GM23338 (cell line): ENCODE results near the gene GNAI1. TPM values are rescaled to one million over a fixed set of nuclear protein-coding genes. Genes with fewer than 3 reads are reported as not detected.

ENCODE experiments used
- ATAC-seq: fragments of 200-7000 bp; cut with Tn5 transposase; 3 replicates; pipeline ENCODE4 v1.9.1; 2020
- DNase-seq: peaks from one replicate; pipeline ENCODE4 v3.0.0-alpha.2; 2015; ENCODE audit warnings: low spot score
- H2AFZ ChIP-seq: fragments of 200-600 bp; sonication (generic); 2 replicates; pipeline ENCODE4 v1.8.0; 2016; ENCODE audit warnings: antibody characterized with exemption, mild to moderate bottlenecking, moderate library complexity
- H3F3A ChIP-seq: fragments of 200-600 bp; sonication (generic); replicated peaks from 2 replicates; pipeline ENCODE4 v1.8.0; 2017; ENCODE audit warnings: antibody characterized with exemption, mixed run types, low read depth
- H3K27ac ChIP-seq: fragments of 200-600 bp; sonication (generic); 2 replicates; pipeline ENCODE4 v1.6.1; 2016; ENCODE audit warnings: low read depth
- H3K27me3 ChIP-seq: fragments of 200-600 bp; sonication (generic); 2 replicates; pipeline ENCODE4 v1.8.0; 2016; ENCODE audit warnings: mild to moderate bottlenecking, mixed run types, moderate library complexity; ENCODE audit not compliant: insufficient read depth
- H3K36me3 ChIP-seq: fragments of 200-600 bp; sonication (generic); 2 replicates; pipeline ENCODE4 v1.8.0; 2016; ENCODE audit warnings: mild to moderate bottlenecking; ENCODE audit not compliant: insufficient read depth
- H3K4me1 ChIP-seq: fragments of 200-600 bp; sonication (generic); 2 replicates; pipeline ENCODE4 v1.8.0; 2016; ENCODE audit warnings: mild to moderate bottlenecking, moderate library complexity; ENCODE audit not compliant: insufficient read depth
- H3K4me2 ChIP-seq: fragments of 200-600 bp; sonication (generic); 2 replicates; pipeline ENCODE4 v1.7.1; 2017; ENCODE audit warnings: mixed run types
- H3K4me3 ChIP-seq: fragments of 200-600 bp; sonication (generic); 2 replicates; pipeline ENCODE4 v1.6.1; 2016; ENCODE audit warnings: mixed run types
- H3K79me2 ChIP-seq: fragments of 200-600 bp; sonication (generic); replicated peaks from 2 replicates; pipeline ENCODE4 v1.8.0; 2017; ENCODE audit warnings: mild to moderate bottlenecking; ENCODE audit not compliant: insufficient read depth
- H3K9me2 ChIP-seq: fragments of 200-600 bp; sonication (generic); 2 replicates; pipeline ENCODE4 v1.8.0; 2017; ENCODE audit not compliant: insufficient read depth
- H4K20me1 ChIP-seq: fragments of 200-600 bp; sonication (generic); replicated peaks from 2 replicates; pipeline ENCODE4 v1.8.0; 2017; ENCODE audit warnings: mild to moderate bottlenecking; ENCODE audit not compliant: insufficient read depth
- H3K27ac Mint-ChIP-seq: 2 replicates; pipeline ENCODE4 v1.8.0; 2020; ENCODE audit warnings: inconsistent platforms, mild to moderate bottlenecking, moderate library complexity, mixed read lengths
- H3K27me3 Mint-ChIP-seq: 3 replicates; pipeline ENCODE4 v1.8.0; 2022; ENCODE audit warnings: low read depth, mild to moderate bottlenecking, moderate library complexity, mixed read lengths, inconsistent platforms; ENCODE audit not compliant: insufficient read depth, poor library complexity
- H3K36me3 Mint-ChIP-seq: 3 replicates; pipeline ENCODE4 v1.8.0; 2021; ENCODE audit warnings: low read depth, mild to moderate bottlenecking, inconsistent platforms, moderate library complexity, mixed read lengths
- H3K4me1 Mint-ChIP-seq: 3 replicates; pipeline ENCODE4 v1.8.0; 2020; ENCODE audit warnings: mild to moderate bottlenecking, inconsistent platforms, mixed read lengths
- H3K4me3 Mint-ChIP-seq: 3 replicates; pipeline ENCODE4 v1.8.0; 2021; ENCODE audit warnings: moderate library complexity, mild to moderate bottlenecking, inconsistent platforms, mixed read lengths
- H3K9me3 Mint-ChIP-seq: 3 replicates; pipeline ENCODE4 v1.8.0; 2020; ENCODE audit warnings: moderate library complexity, mild to moderate bottlenecking, inconsistent platforms, mixed read lengths
- CREB1 ChIP-seq: fragments of 250-450 bp; sonication (Bioruptor Pico); IDR thresholded peaks from 2 replicates; pipeline ENCODE4 v1.5.0; 2020; ENCODE audit warnings: low read depth, mild to moderate bottlenecking, moderate library complexity
- ETS1 ChIP-seq: IDR thresholded peaks from 2 replicates; pipeline ENCODE4 v1.6.1; 2016; ENCODE audit warnings: antibody characterized with exemption
- EZH2phosphoT487 ChIP-seq: fragments of 200-600 bp; sonication (generic); IDR thresholded peaks from one replicate; pipeline ENCODE4 v1.8.1; 2018; ENCODE audit warnings: antibody characterized with exemption; ENCODE audit not compliant: unreplicated experiment
- JUNB ChIP-seq: IDR thresholded peaks from one replicate; pipeline ENCODE4 v1.6.1; 2016; ENCODE audit warnings: antibody characterized with exemption; ENCODE audit not compliant: unreplicated experiment
- NANOG ChIP-seq: IDR thresholded peaks from 2 replicates; pipeline ENCODE4 v1.6.1; 2016; ENCODE audit warnings: antibody characterized with exemption, borderline replicate concordance
- POLR2AphosphoS5 ChIP-seq: IDR thresholded peaks from 2 replicates; pipeline ENCODE4 v1.6.1; 2016; ENCODE audit warnings: antibody characterized with exemption, low read depth
- STAT1 ChIP-seq: IDR thresholded peaks from one replicate; pipeline ENCODE4 v1.6.1; 2016; ENCODE audit warnings: antibody characterized with exemption; ENCODE audit not compliant: unreplicated experiment
- ZNF114 ChIP-seq: fragments of 250-450 bp; sonication (Bioruptor Pico); IDR thresholded peaks from 2 replicates; pipeline ENCODE4 v1.5.0; 2020; ENCODE audit warnings: mild to moderate bottlenecking, moderate library complexity
- polyA plus RNA-seq: library from polyadenylated mRNA; unstranded; fragments of >200 nt; fragmentation: Nextera tagmentation; extraction: Ambion mirVana; gene quantifications from 2 replicates; pipeline ENCODE4 v1.2.1, GENCODE V29; 2016
- total RNA-seq: library from RNA; depleted of rRNA; stranded (reverse); fragments of >200 nt; shearing (Covaris generic); gene quantifications from 2 replicates; pipeline ENCODE4 v1.2.3, GENCODE V29; 2014
- TF ChIP-seq, protein P1 (sequence below): IDR thresholded peaks from one replicate; pipeline ENCODE4 v1.6.1; 2018; ENCODE audit warnings: antibody characterized with exemption; ENCODE audit not compliant: unreplicated experiment

The GNAI1 gene
- total and polyA plus RNA-seq, 2 experiments from 2014 or later = 31.3 to 36.9 TPM

- Histone ChIP-seq H3K27me3 (no peaks in the 10 kb centered on the region), H3F3A (no peaks in the 10 kb centered on the region; the same call in 1 of the 2 replicates), H3K36me3 (no peaks in the 10 kb centered on the region), H3K4me1 (peaks cover 60% of the 10 kb centered on the region), H3K79me2 (peaks cover 61% of the 10 kb centered on the region), H3K27ac (no peak overlapping the region), H4K20me1 (no peaks in the 10 kb centered on the region), H3K4me3 (no peak overlapping the region), H3K9me2 (no peaks in the 10 kb centered on the region), H3K4me2 (0 out of 2 replicates have a peak overlapping the region, but pooled peaks have one; percentile 28), H2AFZ (no peak overlapping the region)
- peak overlapping the region; percentile 60; the same call in 1 of the 2 replicates for H3K27ac Mint-ChIP-seq
- peaks cover 69% of the 10 kb centered on the region for H3K4me1 Mint-ChIP-seq
- ATAC-seq (no peak), DNase-seq (no peak)
- peaks cover 4% of the 10 kb centered on the region for H3K27me3 Mint-ChIP-seq
- no peak overlapping the region for H3K4me3 Mint-ChIP-seq
- TF ChIP-seq STAT1 (no peak), JUNB (no peak), ZNF114 (CRISPR knock-in tag) (no peak), CREB1 (CRISPR knock-in tag) (no peak), NANOG (no peak), POLR2AphosphoS5 (no peak)
- no peaks in the 10 kb centered on the region; the same call in 2 of the 3 replicates for H3K9me3 Mint-ChIP-seq
- peaks cover 7% of the 10 kb centered on the region; the same call in 2 of the 3 replicates for H3K36me3 Mint-ChIP-seq
Measured at GRCh38 chr7:80186721-80187120, 52.1 kb downstream of the GNAI1 start.

DNA sequence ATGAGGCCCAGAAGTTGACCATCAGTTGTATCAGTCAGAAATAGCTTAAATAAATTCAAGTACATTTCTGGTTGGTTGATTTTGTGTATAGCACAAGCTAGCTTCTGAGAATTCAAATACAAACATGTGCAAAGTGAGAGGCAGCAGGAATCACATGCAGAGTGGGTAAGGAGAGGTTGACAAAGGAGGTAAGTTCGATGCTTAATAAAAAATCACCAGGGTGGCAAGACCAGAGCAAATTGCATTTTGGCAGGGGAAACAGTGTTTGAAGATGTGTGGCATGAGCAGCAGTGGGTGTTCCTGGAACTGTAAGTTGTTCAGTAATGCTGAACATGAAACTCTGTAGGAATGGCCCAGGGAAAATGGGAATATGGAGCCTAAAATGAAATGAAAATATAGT lies 52.6 kb downstream of the GNAI1 start:
- Histone ChIP-seq H3F3A (no peaks in the 10 kb centered on the region; the same call in 1 of the 2 replicates), H2AFZ (no peak overlapping the region), H3K4me2 (peak overlapping the region; percentile 29; the same call in 1 of the 2 replicates), H3K9me2 (no peaks in the 10 kb centered on the region), H4K20me1 (no peaks in the 10 kb centered on the region), H3K27ac (no peak overlapping the region), H3K27me3 (no peaks in the 10 kb centered on the region), H3K36me3 (no peaks in the 10 kb centered on the region), H3K4me1 (peaks cover 55% of the 10 kb centered on the region), H3K79me2 (peaks cover 58% of the 10 kb centered on the region), H3K4me3 (no peak overlapping the region)
- Mint-ChIP-seq H3K36me3 (peaks cover 7% of the 10 kb centered on the region; the same call in 2 of the 3 replicates), H3K27ac (peak overlapping the region; percentile 60; the same call in 1 of the 2 replicates), H3K4me1 (peaks cover 63% of the 10 kb centered on the region), H3K4me3 (no peak overlapping the region), H3K27me3 (peaks cover 2% of the 10 kb centered on the region), H3K9me3 (no peaks in the 10 kb centered on the region; the same call in 2 of the 3 replicates)
- DNase-seq (no peak), ATAC-seq (no peak)
- TF ChIP-seq EZH2phosphoT487 = no peak

DNA sequence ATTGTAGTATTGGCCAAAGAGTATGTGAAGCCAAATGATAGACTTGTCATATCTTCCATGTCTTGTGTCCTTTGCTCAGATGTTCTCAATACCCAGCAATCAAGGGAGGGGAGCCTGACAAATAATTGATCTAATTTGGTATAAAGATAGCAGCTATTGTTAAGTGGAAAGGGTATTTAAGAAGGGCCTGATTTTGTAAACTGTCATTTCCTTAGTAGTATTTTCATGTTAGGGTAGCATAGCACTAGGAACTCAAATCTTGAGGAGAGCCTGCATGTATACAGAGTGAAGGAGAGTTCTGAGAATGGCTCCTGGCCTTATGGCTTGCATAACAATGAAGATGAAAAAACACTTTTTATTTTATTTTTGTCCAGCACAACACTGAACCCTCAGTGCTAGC lies 53.1 kb downstream of the GNAI1 start:
- no peak overlapping the region; the same call in 1 of the 2 replicates for H3K4me2 ChIP-seq
- no peak overlapping the region for H3K27ac ChIP-seq
- no peaks in the 10 kb centered on the region for H3K27me3 ChIP-seq
- peaks cover 58% of the 10 kb centered on the region for H3K79me2 ChIP-seq
- no peaks in the 10 kb centered on the region for H3K9me2 ChIP-seq
- DNase-seq = no peak
- peaks cover 50% of the 10 kb centered on the region for H3K4me1 ChIP-seq
- no peaks in the 10 kb centered on the region for H4K20me1 ChIP-seq
- H2AFZ ChIP-seq = no peak overlapping the region
- Mint-ChIP-seq H3K4me3 (no peak overlapping the region), H3K27ac (peak overlapping the region; percentile 24; the same call in 1 of the 2 replicates), H3K9me3 (no peaks in the 10 kb centered on the region; the same call in 1 of the 3 replicates), H3K4me1 (peaks cover 59% of the 10 kb centered on the region), H3K27me3 (peaks cover 2% of the 10 kb centered on the region), H3K36me3 (peaks cover 7% of the 10 kb centered on the region; the same call in 2 of the 3 replicates)
- ATAC-seq = no peak; the same call in 2 of the 3 replicates
- H3K4me3 ChIP-seq = no peak overlapping the region
- H3F3A ChIP-seq = no peaks in the 10 kb centered on the region; the same call in 1 of the 2 replicates
- no peaks in the 10 kb centered on the region for H3K36me3 ChIP-seq
- TF ChIP-seq, protein P1, sequence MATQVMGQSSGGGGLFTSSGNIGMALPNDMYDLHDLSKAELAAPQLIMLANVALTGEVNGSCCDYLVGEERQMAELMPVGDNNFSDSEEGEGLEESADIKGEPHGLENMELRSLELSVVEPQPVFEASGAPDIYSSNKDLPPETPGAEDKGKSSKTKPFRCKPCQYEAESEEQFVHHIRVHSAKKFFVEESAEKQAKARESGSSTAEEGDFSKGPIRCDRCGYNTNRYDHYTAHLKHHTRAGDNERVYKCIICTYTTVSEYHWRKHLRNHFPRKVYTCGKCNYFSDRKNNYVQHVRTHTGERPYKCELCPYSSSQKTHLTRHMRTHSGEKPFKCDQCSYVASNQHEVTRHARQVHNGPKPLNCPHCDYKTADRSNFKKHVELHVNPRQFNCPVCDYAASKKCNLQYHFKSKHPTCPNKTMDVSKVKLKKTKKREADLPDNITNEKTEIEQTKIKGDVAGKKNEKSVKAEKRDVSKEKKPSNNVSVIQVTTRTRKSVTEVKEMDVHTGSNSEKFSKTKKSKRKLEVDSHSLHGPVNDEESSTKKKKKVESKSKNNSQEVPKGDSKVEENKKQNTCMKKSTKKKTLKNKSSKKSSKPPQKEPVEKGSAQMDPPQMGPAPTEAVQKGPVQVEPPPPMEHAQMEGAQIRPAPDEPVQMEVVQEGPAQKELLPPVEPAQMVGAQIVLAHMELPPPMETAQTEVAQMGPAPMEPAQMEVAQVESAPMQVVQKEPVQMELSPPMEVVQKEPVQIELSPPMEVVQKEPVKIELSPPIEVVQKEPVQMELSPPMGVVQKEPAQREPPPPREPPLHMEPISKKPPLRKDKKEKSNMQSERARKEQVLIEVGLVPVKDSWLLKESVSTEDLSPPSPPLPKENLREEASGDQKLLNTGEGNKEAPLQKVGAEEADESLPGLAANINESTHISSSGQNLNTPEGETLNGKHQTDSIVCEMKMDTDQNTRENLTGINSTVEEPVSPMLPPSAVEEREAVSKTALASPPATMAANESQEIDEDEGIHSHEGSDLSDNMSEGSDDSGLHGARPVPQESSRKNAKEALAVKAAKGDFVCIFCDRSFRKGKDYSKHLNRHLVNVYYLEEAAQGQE = no peak
- TF ChIP-seq POLR2AphosphoS5 (no peak), ETS1 (no peak)
